Measurements from ENCODE around the gene AGAP1.

Gene AGAP1

GRCh38 chr2:235706506-235706905 lies 212.7 kb downstream of the AGAP1 start:
- DNase-seq (ENCODE audit: insufficient read length) (no peak), FAIRE-seq (no peak)

GRCh38 chr2:235707411-235708096 lies 213.7 kb downstream of the AGAP1 start:
- no peak for TF ChIP-seq TAF1 (IDR thresholded peaks at IDR 0.05; ENCODE audit: borderline replicate concordance, low read depth, low read length)
- no peak for TF ChIP-seq POLR2AphosphoS5 (IDR thresholded peaks at IDR 0.05; ENCODE audit: low read depth, low read length)
- TF ChIP-seq POLR2A (IDR thresholded peaks at IDR 0.05; ENCODE audit: low read depth, low read length) = no peak
- FAIRE-seq = no peak
- no peak for DNase-seq (ENCODE audit: insufficient read length)

More at GRCh38 chr2:235706506-235706905, 212.7 kb downstream of the AGAP1 start:
- TF ChIP-seq TAF1 (IDR thresholded peaks at IDR 0.05; ENCODE audit: borderline replicate concordance, low read depth, low read length) (no peak), POLR2AphosphoS5 (IDR thresholded peaks at IDR 0.05; ENCODE audit: low read depth, low read length) (no peak), POLR2A (IDR thresholded peaks at IDR 0.05; ENCODE audit: low read depth, low read length) (no peak)

- DNase-seq (ENCODE audit: insufficient read length) (no peak), FAIRE-seq (no peak)
- TF ChIP-seq POLR2A (IDR thresholded peaks at IDR 0.05; ENCODE audit: low read depth, low read length) (no peak), TAF1 (IDR thresholded peaks at IDR 0.05; ENCODE audit: borderline replicate concordance, low read depth, low read length) (no peak), POLR2AphosphoS5 (IDR thresholded peaks at IDR 0.05; ENCODE audit: low read depth, low read length) (no peak)
Measured at GRCh38 chr2:235709124-235709813, 215.4 kb downstream of the AGAP1 start.

- no peak for TF ChIP-seq TAF1 (IDR thresholded peaks at IDR 0.05; ENCODE audit: borderline replicate concordance, low read depth, low read length)
- TF ChIP-seq POLR2AphosphoS5 (IDR thresholded peaks at IDR 0.05; ENCODE audit: low read depth, low read length) = no peak
- no peak for TF ChIP-seq POLR2A (IDR thresholded peaks at IDR 0.05; ENCODE audit: low read depth, low read length)
- DNase-seq (ENCODE audit: insufficient read length) (no peak), FAIRE-seq (no peak)
Measured at GRCh38 chr2:235709969-235710879, 216.4 kb downstream of the AGAP1 start.

GRCh38 chr2:235710933-235711332 lies 217.1 kb downstream of the AGAP1 start:
- TF ChIP-seq POLR2A (IDR thresholded peaks at IDR 0.05; ENCODE audit: low read depth, low read length) (no peak), POLR2AphosphoS5 (IDR thresholded peaks at IDR 0.05; ENCODE audit: low read depth, low read length) (no peak), TAF1 (IDR thresholded peaks at IDR 0.05; ENCODE audit: borderline replicate concordance, low read depth, low read length) (no peak)
- FAIRE-seq (no peak), DNase-seq (ENCODE audit: insufficient read length) (no peak)

- TF ChIP-seq POLR2A (IDR thresholded peaks at IDR 0.05; ENCODE audit: low read depth, low read length) (no peak), TAF1 (IDR thresholded peaks at IDR 0.05; ENCODE audit: borderline replicate concordance, low read depth, low read length) (no peak), POLR2AphosphoS5 (IDR thresholded peaks at IDR 0.05; ENCODE audit: low read depth, low read length) (no peak)
Measured at GRCh38 chr2:235711527-235711926, 217.7 kb downstream of the AGAP1 start.

GRCh38 chr2:235712176-235712575 lies 218.3 kb downstream of the AGAP1 start:
- TF ChIP-seq TAF1 (IDR thresholded peaks at IDR 0.05; ENCODE audit: borderline replicate concordance, low read depth, low read length) = no peak
- no peak for TF ChIP-seq POLR2A (IDR thresholded peaks at IDR 0.05; ENCODE audit: low read depth, low read length)
- TF ChIP-seq POLR2AphosphoS5 (IDR thresholded peaks at IDR 0.05; ENCODE audit: low read depth, low read length) = no peak
- DNase-seq (ENCODE audit: insufficient read length) (no peak), FAIRE-seq (no peak)

More at GRCh38 chr2:235711527-235711926, 217.7 kb downstream of the AGAP1 start:
- FAIRE-seq = no peak
- DNase-seq (ENCODE audit: insufficient read length) = no peak

- DNase-seq (ENCODE audit: insufficient read length) (no peak), FAIRE-seq (no peak)
- TF ChIP-seq POLR2A (IDR thresholded peaks at IDR 0.05; ENCODE audit: low read depth, low read length) (no peak), TAF1 (IDR thresholded peaks at IDR 0.05; ENCODE audit: borderline replicate concordance, low read depth, low read length) (no peak), POLR2AphosphoS5 (IDR thresholded peaks at IDR 0.05; ENCODE audit: low read depth, low read length) (no peak)
Measured at GRCh38 chr2:235713189-235713588, 219.3 kb downstream of the AGAP1 start.

- DNase-seq (ENCODE audit: insufficient read length) (no peak), FAIRE-seq (no peak)
- TF ChIP-seq TAF1 (IDR thresholded peaks at IDR 0.05; ENCODE audit: borderline replicate concordance, low read depth, low read length) (no peak), POLR2AphosphoS5 (IDR thresholded peaks at IDR 0.05; ENCODE audit: low read depth, low read length) (no peak), POLR2A (IDR thresholded peaks at IDR 0.05; ENCODE audit: low read depth, low read length) (no peak)
Measured at GRCh38 chr2:235715601-235716000, 221.8 kb downstream of the AGAP1 start.

GRCh38 chr2:235716875-235717496 lies 223.1 kb downstream of the AGAP1 start:
- FAIRE-seq (no peak), DNase-seq (ENCODE audit: insufficient read length) (no peak)
- TF ChIP-seq POLR2AphosphoS5 (IDR thresholded peaks at IDR 0.05; ENCODE audit: low read depth, low read length) = no peak
- no peak for TF ChIP-seq TAF1 (IDR thresholded peaks at IDR 0.05; ENCODE audit: borderline replicate concordance, low read depth, low read length)
- TF ChIP-seq POLR2A (IDR thresholded peaks at IDR 0.05; ENCODE audit: low read depth, low read length) = no peak

All from GM12892 (cell line).